IMR-90 (cell line): ENCODE data around the gene DRD4.

ENCODE experiments used
- RAD21 ChIP-seq: IDR thresholded peaks from 2 replicates; pipeline ENCODE4 v1.6.1; 2012; ENCODE audit warnings: low read length, improper control_type of control experiment
- TF ChIP-seq, protein P1 (sequence below): conservative IDR thresholded peaks from 2 replicates; pipeline ENCODE4 v1.5.1; 2012; ENCODE audit warnings: mild to moderate bottlenecking, low read depth, low read length, improper control_type of control experiment

- TF ChIP-seq, protein P1, sequence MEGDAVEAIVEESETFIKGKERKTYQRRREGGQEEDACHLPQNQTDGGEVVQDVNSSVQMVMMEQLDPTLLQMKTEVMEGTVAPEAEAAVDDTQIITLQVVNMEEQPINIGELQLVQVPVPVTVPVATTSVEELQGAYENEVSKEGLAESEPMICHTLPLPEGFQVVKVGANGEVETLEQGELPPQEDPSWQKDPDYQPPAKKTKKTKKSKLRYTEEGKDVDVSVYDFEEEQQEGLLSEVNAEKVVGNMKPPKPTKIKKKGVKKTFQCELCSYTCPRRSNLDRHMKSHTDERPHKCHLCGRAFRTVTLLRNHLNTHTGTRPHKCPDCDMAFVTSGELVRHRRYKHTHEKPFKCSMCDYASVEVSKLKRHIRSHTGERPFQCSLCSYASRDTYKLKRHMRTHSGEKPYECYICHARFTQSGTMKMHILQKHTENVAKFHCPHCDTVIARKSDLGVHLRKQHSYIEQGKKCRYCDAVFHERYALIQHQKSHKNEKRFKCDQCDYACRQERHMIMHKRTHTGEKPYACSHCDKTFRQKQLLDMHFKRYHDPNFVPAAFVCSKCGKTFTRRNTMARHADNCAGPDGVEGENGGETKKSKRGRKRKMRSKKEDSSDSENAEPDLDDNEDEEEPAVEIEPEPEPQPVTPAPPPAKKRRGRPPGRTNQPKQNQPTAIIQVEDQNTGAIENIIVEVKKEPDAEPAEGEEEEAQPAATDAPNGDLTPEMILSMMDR: no peak
- TF ChIP-seq RAD21: no peak
These were observed 43.4 kb downstream of the DRD4 start for GRCh38 chr11:680476-680875.
